ENCODE measurements around the gene TPM3.

- no peak for TF ChIP-seq CTCF (IDR thresholded peaks at IDR 0.05)
- TF ChIP-seq TCF7L2 (IDR thresholded peaks at IDR 0.05; ENCODE audit: low read depth, low read length), result no peak
- no peak for TF ChIP-seq POLR2AphosphoS5 (IDR thresholded peaks at IDR 0.05; ENCODE audit: low read depth, low read length)
- TF ChIP-seq, protein P1, sequence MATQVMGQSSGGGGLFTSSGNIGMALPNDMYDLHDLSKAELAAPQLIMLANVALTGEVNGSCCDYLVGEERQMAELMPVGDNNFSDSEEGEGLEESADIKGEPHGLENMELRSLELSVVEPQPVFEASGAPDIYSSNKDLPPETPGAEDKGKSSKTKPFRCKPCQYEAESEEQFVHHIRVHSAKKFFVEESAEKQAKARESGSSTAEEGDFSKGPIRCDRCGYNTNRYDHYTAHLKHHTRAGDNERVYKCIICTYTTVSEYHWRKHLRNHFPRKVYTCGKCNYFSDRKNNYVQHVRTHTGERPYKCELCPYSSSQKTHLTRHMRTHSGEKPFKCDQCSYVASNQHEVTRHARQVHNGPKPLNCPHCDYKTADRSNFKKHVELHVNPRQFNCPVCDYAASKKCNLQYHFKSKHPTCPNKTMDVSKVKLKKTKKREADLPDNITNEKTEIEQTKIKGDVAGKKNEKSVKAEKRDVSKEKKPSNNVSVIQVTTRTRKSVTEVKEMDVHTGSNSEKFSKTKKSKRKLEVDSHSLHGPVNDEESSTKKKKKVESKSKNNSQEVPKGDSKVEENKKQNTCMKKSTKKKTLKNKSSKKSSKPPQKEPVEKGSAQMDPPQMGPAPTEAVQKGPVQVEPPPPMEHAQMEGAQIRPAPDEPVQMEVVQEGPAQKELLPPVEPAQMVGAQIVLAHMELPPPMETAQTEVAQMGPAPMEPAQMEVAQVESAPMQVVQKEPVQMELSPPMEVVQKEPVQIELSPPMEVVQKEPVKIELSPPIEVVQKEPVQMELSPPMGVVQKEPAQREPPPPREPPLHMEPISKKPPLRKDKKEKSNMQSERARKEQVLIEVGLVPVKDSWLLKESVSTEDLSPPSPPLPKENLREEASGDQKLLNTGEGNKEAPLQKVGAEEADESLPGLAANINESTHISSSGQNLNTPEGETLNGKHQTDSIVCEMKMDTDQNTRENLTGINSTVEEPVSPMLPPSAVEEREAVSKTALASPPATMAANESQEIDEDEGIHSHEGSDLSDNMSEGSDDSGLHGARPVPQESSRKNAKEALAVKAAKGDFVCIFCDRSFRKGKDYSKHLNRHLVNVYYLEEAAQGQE (IDR thresholded peaks at IDR 0.05; ENCODE audit: insufficient read depth in 1 of 2, low read depth in 2 of 2, low read length in 1 of 2), result no peak
Observed at GRCh38 chr1:154178013-154178412, 13.9 kb downstream of the TPM3 start.
